CD4-positive, alpha-beta T cell treated with Interleukin-15 for 1 hour (primary cell): Measurements from ENCODE around the gene PFKL.

ENCODE experiments used
- DNase-seq: peaks from one replicate; pipeline ENCODE4 v3.0.0-alpha.2; 2020

PFKL gene

GRCh38 chr21:44299458-44300261 lies at the start of gene PFKL:
Gene PFKL (plus strand): TSS chr21:44300053. CDS start chr21:44300106, 53 bp downstream.
- peak; percentile 67 for DNase-seq

GRCh38 chr21:44253832-44254710 lies 45.8 kb upstream of the PFKL start:
- no peak for DNase-seq

- DNase-seq = no peak
These were observed 44.3 kb upstream of the PFKL start for GRCh38 chr21:44255511-44255981.

- no peak for DNase-seq
These were observed 41.7 kb upstream of the PFKL start for GRCh38 chr21:44258056-44258725.

GRCh38 chr21:44259082-44259705 lies 40.7 kb upstream of the PFKL start:
- DNase-seq = no peak

- no peak for DNase-seq
These were observed 39.8 kb upstream of the PFKL start for GRCh38 chr21:44260066-44260465.

GRCh38 chr21:44260791-44261631 lies 38.8 kb upstream of the PFKL start:
- DNase-seq = no peak

GRCh38 chr21:44261675-44262295 lies 38.1 kb upstream of the PFKL start, which contains the start of gene DNMT3L:
Gene DNMT3L (minus strand): TSS chr21:44261897. CDS start chr21:44261259, 638 bp downstream.
- DNase-seq = no peak

GRCh38 chr21:44262338-44263056 lies 37.4 kb upstream of the PFKL start:
- DNase-seq = no peak

GRCh38 chr21:44263221-44263760 lies 36.6 kb upstream of the PFKL start:
- DNase-seq = no peak

GRCh38 chr21:44263768-44264167 lies 36.1 kb upstream of the PFKL start:
- no peak for DNase-seq

- DNase-seq = no peak
These were observed 34.1 kb upstream of the PFKL start for GRCh38 chr21:44265734-44266270.

GRCh38 chr21:44267655-44268142 lies 32.2 kb upstream of the PFKL start:
- DNase-seq = peak; percentile 44

- DNase-seq = no peak
These were observed 30.8 kb upstream of the PFKL start for GRCh38 chr21:44269090-44269489.

- DNase-seq = no peak
These were observed 28.1 kb upstream of the PFKL start for GRCh38 chr21:44271558-44272283.

- no peak for DNase-seq
These were observed 27.5 kb upstream of the PFKL start for GRCh38 chr21:44272284-44272858.

GRCh38 chr21:44273046-44273445 lies 26.8 kb upstream of the PFKL start:
- DNase-seq = no peak

GRCh38 chr21:44275041-44275440 lies 24.8 kb upstream of the PFKL start:
- DNase-seq = no peak
